HepG2 (cell line): ENCODE results near the gene SETD1B. TPM values are rescaled to one million over a fixed set of nuclear protein-coding genes. Genes with fewer than 3 reads are reported as not detected.
A peak's percentile ranks its signal among the peaks of the same experiment; 100 is the strongest.

ENCODE experiments used
- AFF4 ChIP-seq: sonication (generic); formaldehyde crosslinking; IDR thresholded peaks from 2 replicates; pipeline ENCODE4 v1.4.0; 2020; ENCODE audit warnings: missing genetic modification reagents
- ATRX ChIP-seq: sonication (generic); formaldehyde crosslinking; IDR thresholded peaks from 2 replicates; pipeline ENCODE4 v1.4.0; 2020; ENCODE audit warnings: missing genetic modification reagents, borderline replicate concordance
- CBX2 ChIP-seq, 2 experiments: fragments of 200-600 bp in 1 of 2; sonication (generic); formaldehyde crosslinking in 1 of 2; IDR thresholded peaks; 2 replicates each; pipeline versions ENCODE4 v1.7.0 to v1.8.1; 2018 to 2022; ENCODE audit warnings: low read depth in 2 of 2, low read length in 1 of 2, mild to moderate bottlenecking in 1 of 2, missing genetic modification reagents in 1 of 2
- CC2D1A ChIP-seq: sonication (generic); formaldehyde crosslinking; IDR thresholded peaks from 2 replicates; pipeline ENCODE4 v1.8.1; 2023; ENCODE audit warnings: mild to moderate bottlenecking, missing genetic modification reagents
- HOXA9 ChIP-seq: sonication (generic); formaldehyde crosslinking; IDR thresholded peaks from 2 replicates; pipeline ENCODE4 v1.8.1; 2022; ENCODE audit warnings: missing genetic modification reagents, mild to moderate bottlenecking, moderate library complexity, borderline replicate concordance
- KDM2A ChIP-seq: sonication (generic); formaldehyde crosslinking; IDR thresholded peaks from 2 replicates; pipeline ENCODE4 v1.4.0; 2020; ENCODE audit warnings: low read depth, missing genetic modification reagents, borderline replicate concordance
- KDM5B ChIP-seq: sonication (generic); formaldehyde crosslinking; IDR thresholded peaks from 2 replicates; pipeline ENCODE4 v1.4.0; 2020; ENCODE audit warnings: missing genetic modification reagents, mild to moderate bottlenecking, borderline replicate concordance
- MAFF ChIP-seq: IDR thresholded peaks from 2 replicates; pipeline ENCODE4 v1.6.1; 2011; ENCODE audit warnings: low read depth, low read length, improper control_type of control experiment
- MED13 ChIP-seq: sonication (generic); formaldehyde crosslinking; IDR thresholded peaks from 2 replicates; pipeline ENCODE4 v1.5.0; 2020; ENCODE audit warnings: missing genetic modification reagents
- RFXAP ChIP-seq: sonication (generic); formaldehyde crosslinking; IDR thresholded peaks from 2 replicates; pipeline ENCODE4 v1.4.0; 2020; ENCODE audit warnings: missing genetic modification reagents, borderline replicate concordance
- RXRA ChIP-seq: sonication (generic); formaldehyde crosslinking; IDR thresholded peaks from 2 replicates; pipeline ENCODE4 v1.5.1; 2020; ENCODE audit warnings: missing genetic modification reagents
- TBX2 ChIP-seq: sonication (generic); formaldehyde crosslinking; IDR thresholded peaks from 2 replicates; pipeline ENCODE4 v1.5.0; 2020; ENCODE audit warnings: missing genetic modification reagents, mild to moderate bottlenecking, borderline replicate concordance
- ZFP41 ChIP-seq: sonication (generic); formaldehyde crosslinking; IDR thresholded peaks from 2 replicates; pipeline ENCODE4 v1.4.0; 2020; ENCODE audit warnings: mild to moderate bottlenecking, missing genetic modification reagents, borderline replicate concordance
- ZFX ChIP-seq: sonication (generic); formaldehyde crosslinking; IDR thresholded peaks from 2 replicates; pipeline ENCODE4 v1.4.0; 2020; ENCODE audit warnings: mild to moderate bottlenecking, low read depth, missing genetic modification reagents, moderate library complexity
- ZNF160 ChIP-seq: sonication (generic); formaldehyde crosslinking; IDR thresholded peaks from 2 replicates; pipeline ENCODE4 v1.8.0; 2022; ENCODE audit warnings: mild to moderate bottlenecking, inconsistent platforms, missing genetic modification reagents
- ZNF20 ChIP-seq: sonication (generic); formaldehyde crosslinking; IDR thresholded peaks from 2 replicates; pipeline ENCODE4 v1.4.0; 2020; ENCODE audit warnings: mild to moderate bottlenecking, moderate library complexity, missing genetic modification reagents
- ZNF274 ChIP-seq: sonication (generic); formaldehyde crosslinking; IDR thresholded peaks from 2 replicates; pipeline ENCODE4 v1.5.1; 2020; ENCODE audit warnings: mild to moderate bottlenecking, missing genetic modification reagents
- ZNF280B ChIP-seq: sonication (generic); formaldehyde crosslinking; IDR thresholded peaks from 2 replicates; pipeline ENCODE4 v1.5.0; 2020; ENCODE audit warnings: missing genetic modification reagents, mild to moderate bottlenecking, borderline replicate concordance
- ZNF414 ChIP-seq: sonication (generic); formaldehyde crosslinking; IDR thresholded peaks from 2 replicates; pipeline ENCODE4 v1.5.0; 2020; ENCODE audit warnings: missing genetic modification reagents
- ZNF446 ChIP-seq: sonication (generic); formaldehyde crosslinking; IDR thresholded peaks from 2 replicates; pipeline ENCODE4 v1.5.0; 2020; ENCODE audit warnings: mild to moderate bottlenecking, missing genetic modification reagents
- ZNF776 ChIP-seq: sonication (generic); formaldehyde crosslinking; IDR thresholded peaks from 2 replicates; pipeline ENCODE4 v1.4.0; 2020; ENCODE audit warnings: mild to moderate bottlenecking, missing genetic modification reagents
- ZNF839 ChIP-seq: sonication (generic); formaldehyde crosslinking; IDR thresholded peaks from 2 replicates; pipeline ENCODE4 v1.4.0; 2020; ENCODE audit warnings: missing genetic modification reagents, mild to moderate bottlenecking, borderline replicate concordance
- ZNF878 ChIP-seq: sonication (generic); formaldehyde crosslinking; IDR thresholded peaks from 2 replicates; pipeline ENCODE4 v1.8.1; 2023; ENCODE audit warnings: mild to moderate bottlenecking, missing genetic modification reagents, moderate library complexity
- polyA plus RNA-seq, 8 experiments: library from polyadenylated mRNA; depleted of rRNA in 3 of 8; stranded (reverse) in 7 of 8; unstranded in 1 of 8; fragments of >200 nt; fragmentation: Illumina TruSeq in 4 of 8; extraction: Trizol in 4 of 8; gene quantifications; 2 replicates each; pipeline versions ENCODE4 v1.2.1 to v1.2.3, GENCODE V29; 2011 to 2016; ENCODE audit warnings: low read depth in 4 of 8, missing spikeins in 1 of 8, mixed read lengths in 1 of 8; ENCODE audit not compliant: insufficient read depth in 1 of 8
- total RNA-seq, 5 experiments: library from RNA; depleted of rRNA; stranded (reverse); fragments of >200 nt; fragmentation: Illumina TruSeq; extraction: Trizol; gene quantifications; 2 replicates each; pipeline ENCODE4 v1.2.3, GENCODE V29; 2016; ENCODE audit warnings: low read depth in 1 of 5

SETD1B gene
- total and polyA plus RNA-seq, 2 of the 13 experiments (the other 11 are each of a cell fraction or from before 2014, with no cell fraction given), result 1.1 to 1.4 TPM

- no peak for TF ChIP-seq ZNF280B (CRISPR knock-in tag)
- TF ChIP-seq ZNF839, result no peak
- TF ChIP-seq CC2D1A (CRISPR knock-in tag), result no peak
- no peak for TF ChIP-seq ZFX (CRISPR knock-in tag)
- 0 out of 2 replicates have a peak, but pooled peaks have one; percentile 44 for TF ChIP-seq ZNF878
- TF ChIP-seq CBX2 (IDR thresholded peaks at IDR 0.05; ENCODE audit: low read depth, low read length), result no peak
- TF ChIP-seq CBX2 (CRISPR knock-in tag; IDR thresholded peaks at IDR 0.05; ENCODE audit: low read depth), result no peak
- peak; percentile 17; the same call in 1 of the 2 replicates for TF ChIP-seq TBX2 (CRISPR knock-in tag)
- peak; percentile 59; the same call in 1 of the 2 replicates for TF ChIP-seq KDM5B (CRISPR knock-in tag)
- TF ChIP-seq ZNF274 (CRISPR knock-in tag), result peak; percentile 33; the same call in 1 of the 2 replicates
- peak; percentile 19; the same call in 1 of the 2 replicates for TF ChIP-seq MAFF
- TF ChIP-seq ZNF414 (CRISPR knock-in tag), result no peak
- peak; percentile 66; the same call in 1 of the 2 replicates for TF ChIP-seq KDM2A (CRISPR knock-in tag)
- no peak for TF ChIP-seq MED13 (CRISPR knock-in tag)
- TF ChIP-seq RFXAP (CRISPR knock-in tag), result no peak
- TF ChIP-seq ZNF160 (CRISPR knock-in tag), result no peak
- no peak for TF ChIP-seq ZFP41 (CRISPR knock-in tag)
- TF ChIP-seq ZNF20, result no peak
- TF ChIP-seq RXRA (CRISPR knock-in tag), result peak; percentile 59; the same call in 1 of the 2 replicates
- TF ChIP-seq AFF4 (CRISPR knock-in tag), result peak; percentile 69; the same call in 1 of the 2 replicates
- TF ChIP-seq ATRX (CRISPR knock-in tag), result no peak
- TF ChIP-seq ZNF446 (CRISPR knock-in tag), result no peak
- TF ChIP-seq ZNF776 (CRISPR knock-in tag), result 0 out of 2 replicates have a peak, but pooled peaks have one; percentile 42
- no peak for TF ChIP-seq HOXA9 (CRISPR knock-in tag)
Measured at GRCh38 chr12:121800694-121801594, 2.9 kb upstream of the SETD1B start (continued).
